ENCODE data around the gene CFI. TPM values are rescaled to one million over a fixed set of nuclear protein-coding genes. Genes with fewer than 3 reads are reported as not detected.

The CFI gene
- total RNA-seq, 2 experiments from 2014 or later: not detected

GRCh38 chr4:109751852-109752251, 49.9 kb downstream of the CFI start:
- Histone ChIP-seq H3K4me2 (ENCODE audit: low read length) (no peak overlapping the region), H3K27ac (ENCODE audit: low read depth, low read length, poor library complexity, severe bottlenecking) (no peak overlapping the region), H3K4me3 (ENCODE audit: low read depth, low read length, poor library complexity, severe bottlenecking) (no peak overlapping the region), H3K36me3 (ENCODE audit: insufficient read depth, low read length) (no peaks in the 10 kb centered on the region), H2AFZ (ENCODE audit: low read length) (no peak overlapping the region), H3K9me2 (ENCODE audit: insufficient read depth, low read length) (no peaks in the 10 kb centered on the region), H3K4me1 (ENCODE audit: insufficient read depth, low read length, poor library complexity, severe bottlenecking) (no peaks in the 10 kb centered on the region), H3K79me2 (ENCODE audit: insufficient read depth, low read depth, low read length) (no peaks in the 10 kb centered on the region), H3K9me3 (ENCODE audit: low read length) (no peaks in the 10 kb centered on the region), H4K20me1 (ENCODE audit: insufficient read depth, low read length) (no peaks in the 10 kb centered on the region)
- ChIA-PET POLR2A (interaction anchor here (0.8 kb wide), 1 partner anchor 50 kb away, joined by 3 read pairs; no protein-coding TSS in a partner anchor), CTCF (ENCODE audit: unreplicated experiment) (no interaction called here)
- intact Hi-C loops (cut with micrococcal nuclease; ENCODE audit: unreplicated experiment): no loop called here
- BruUV-seq (replicated peaks): no TSS peak
- DNase-seq (ENCODE audit: low spot score): no peak
- no peak for TF ChIP-seq EZH2phosphoT487 (IDR thresholded peaks at IDR 0.05; ENCODE audit: borderline replicate concordance, low read depth, low read length)
- TF ChIP-seq CTCF (conservative IDR thresholded peaks at IDR 0.05; ENCODE audit: low read length): no peak

- Histone ChIP-seq H3K4me1 (ENCODE audit: insufficient read depth, low read length, poor library complexity, severe bottlenecking) (no peaks in the 10 kb centered on the region), H3K4me3 (ENCODE audit: low read depth, low read length, poor library complexity, severe bottlenecking) (no peak overlapping the region), H2AFZ (ENCODE audit: low read length) (no peak overlapping the region), H3K27ac (ENCODE audit: low read depth, low read length, poor library complexity, severe bottlenecking) (no peak overlapping the region), H3K36me3 (ENCODE audit: insufficient read depth, low read length) (no peaks in the 10 kb centered on the region), H3K79me2 (ENCODE audit: insufficient read depth, low read depth, low read length) (no peaks in the 10 kb centered on the region), H3K4me2 (ENCODE audit: low read length) (no peak overlapping the region), H3K9me3 (ENCODE audit: low read length) (no peaks in the 10 kb centered on the region), H3K9me2 (ENCODE audit: insufficient read depth, low read length) (no peaks in the 10 kb centered on the region), H4K20me1 (ENCODE audit: insufficient read depth, low read length) (no peaks in the 10 kb centered on the region)
- BruUV-seq (replicated peaks): no TSS peak
- TF ChIP-seq CTCF (conservative IDR thresholded peaks at IDR 0.05; ENCODE audit: low read length) (no peak), EZH2phosphoT487 (IDR thresholded peaks at IDR 0.05; ENCODE audit: borderline replicate concordance, low read depth, low read length) (no peak)
- ChIA-PET CTCF (ENCODE audit: unreplicated experiment) (no interaction called here), POLR2A (no interaction called here)
- intact Hi-C loops (cut with micrococcal nuclease; ENCODE audit: unreplicated experiment): no loop called here
- no peak for DNase-seq (ENCODE audit: low spot score)
These were observed 51.1 kb downstream of the CFI start for GRCh38 chr4:109750652-109751244.

GRCh38 chr4:109749388-109750082, 52.3 kb downstream of the CFI start:
- Histone ChIP-seq H3K36me3 (ENCODE audit: insufficient read depth, low read length) (no peaks in the 10 kb centered on the region), H3K4me2 (ENCODE audit: low read length) (no peak overlapping the region), H2AFZ (ENCODE audit: low read length) (no peak overlapping the region), H3K27ac (ENCODE audit: low read depth, low read length, poor library complexity, severe bottlenecking) (no peak overlapping the region), H3K79me2 (ENCODE audit: insufficient read depth, low read depth, low read length) (no peaks in the 10 kb centered on the region), H3K4me3 (ENCODE audit: low read depth, low read length, poor library complexity, severe bottlenecking) (no peak overlapping the region), H3K9me3 (ENCODE audit: low read length) (no peaks in the 10 kb centered on the region), H3K4me1 (ENCODE audit: insufficient read depth, low read length, poor library complexity, severe bottlenecking) (no peaks in the 10 kb centered on the region), H4K20me1 (ENCODE audit: insufficient read depth, low read length) (no peaks in the 10 kb centered on the region), H3K9me2 (ENCODE audit: insufficient read depth, low read length) (no peaks in the 10 kb centered on the region)
- no peak for TF ChIP-seq CTCF (conservative IDR thresholded peaks at IDR 0.05; ENCODE audit: low read length)
- TF ChIP-seq EZH2phosphoT487 (IDR thresholded peaks at IDR 0.05; ENCODE audit: borderline replicate concordance, low read depth, low read length): no peak
- ChIA-PET POLR2A (interaction anchor here (0.7 to 0.9 kb wide), 2 partner anchors 732 to 1111 kb away, joined by 3 to 4 read pairs; no protein-coding TSS in a partner anchor), CTCF (ENCODE audit: unreplicated experiment) (no interaction called here)
- DNase-seq (ENCODE audit: low spot score): no peak
- intact Hi-C loops (cut with micrococcal nuclease; ENCODE audit: unreplicated experiment): no loop called here
- BruUV-seq (replicated peaks): no TSS peak
